K562 (cell line): ENCODE data around the gene PSMC2. TPM values are rescaled to one million over a fixed set of nuclear protein-coding genes. Genes with fewer than 3 reads are reported as not detected.

Source experiments
- BHLHE40 ChIP-seq: IDR thresholded peaks from 2 replicates; pipeline ENCODE4 v1.6.1; 2011; ENCODE audit warnings: low read length, improper control_type of control experiment
- CBX5 ChIP-seq: IDR thresholded peaks from 2 replicates; pipeline ENCODE4 v1.6.1; 2014; ENCODE audit warnings: low read depth, borderline replicate concordance
- KLF1 ChIP-seq: fragments of 450-650 bp; IDR thresholded peaks from 2 replicates; pipeline ENCODE4 v1.6.1; 2016; ENCODE audit warnings: missing genetic modification characterization, missing compliant biosample characterization
- NFIC ChIP-seq: fragments of 450-650 bp; IDR thresholded peaks from 2 replicates; pipeline ENCODE4 v1.6.1; 2017; ENCODE audit warnings: mild to moderate bottlenecking, inconsistent platforms
- POLR3G ChIP-seq: IDR thresholded peaks from 2 replicates; pipeline ENCODE4 v1.6.1; 2011; ENCODE audit not compliant: insufficient read length, insufficient replicate concordance; ENCODE audit errors: extremely low read depth
- SREBF1 ChIP-seq: fragments of 150-350 bp; IDR thresholded peaks from 2 replicates; pipeline ENCODE4 v1.6.1; 2014; ENCODE audit warnings: antibody characterized with exemption, low read depth, low read length, borderline replicate concordance
- TEAD1 ChIP-seq, 2 experiments: fragments of 450-650 bp in 1 of 2; sonication (generic) in 1 of 2; formaldehyde crosslinking; IDR thresholded peaks; 2 replicates each; pipeline versions ENCODE4 v1.4.0 to v1.8.0; 2020 to 2022; ENCODE audit warnings: mild to moderate bottlenecking in 2 of 2, missing genetic modification reagents in 1 of 2
- ZBTB1 ChIP-seq: sonication (generic); formaldehyde crosslinking; IDR thresholded peaks from 2 replicates; pipeline ENCODE4 v1.8.1; 2023; ENCODE audit warnings: missing genetic modification reagents, low read depth, mild to moderate bottlenecking, borderline replicate concordance
- ZNF583 ChIP-seq: fragments of 250-450 bp; sonication (Bioruptor Pico); IDR thresholded peaks from 2 replicates; pipeline ENCODE4 v1.4.0; 2020
- ZNF695 ChIP-seq: fragments of 450-650 bp; formaldehyde crosslinking; IDR thresholded peaks from 2 replicates; pipeline ENCODE4 v1.4.0; 2020; ENCODE audit warnings: mild to moderate bottlenecking, moderate library complexity
- polyA plus RNA-seq, 8 experiments: library from polyadenylated mRNA; depleted of rRNA in 4 of 8; stranded (reverse) in 5 of 8; unstranded in 3 of 8; fragments of >200 nt; fragmentation: Nextera tagmentation in 2 of 8; fragmentation: Illumina TruSeq in 1 of 8; extraction: Ambion mirVana in 2 of 8; extraction: Trizol in 1 of 8; gene quantifications; 2 replicates each; pipeline versions ENCODE4 v1.2.1 to v1.2.3, GENCODE V29; 2011 to 2014; ENCODE audit warnings: inconsistent platforms in 1 of 8, missing spikeins in 1 of 8
- total RNA-seq, 7 experiments: library from RNA; depleted of rRNA in 6 of 7; stranded (reverse); fragments of >200 nt in 6 of 7; fragmentation: Illumina TruSeq in 2 of 7; extraction: Trizol in 2 of 7; gene quantifications; 2 replicates each; pipeline versions ENCODE4 v1.2.1 to v1.2.3, GENCODE V29; 2011 to 2021; ENCODE audit warnings: low replicate concordance in 1 of 7
- TF ChIP-seq, protein P1 (sequence below): sonication (generic); formaldehyde crosslinking; IDR thresholded peaks from 2 replicates; pipeline ENCODE4 v1.8.0; 2023; ENCODE audit warnings: mild to moderate bottlenecking, missing genetic modification reagents
- TF ChIP-seq, protein P2 (sequence below): sonication (generic); formaldehyde crosslinking; IDR thresholded peaks from 2 replicates; pipeline ENCODE4 v1.8.0; 2023; ENCODE audit warnings: missing genetic modification reagents, mild to moderate bottlenecking, borderline replicate concordance
- TF ChIP-seq, protein P3 (sequence below): fragments of 450-650 bp; formaldehyde crosslinking; IDR thresholded peaks from 2 replicates; pipeline ENCODE4 v1.4.0; 2022; ENCODE audit warnings: missing genetic modification characterization
- TF ChIP-seq, protein P4 (sequence below): fragments of 250-450 bp; sonication (Bioruptor Pico); IDR thresholded peaks from 2 replicates; pipeline ENCODE4 v1.5.0; 2022; ENCODE audit warnings: mild to moderate bottlenecking

Gene PSMC2
- total and polyA plus RNA-seq, 9 of the 15 experiments (the other 6 are each of a cell fraction or from before 2014, with no cell fraction given): 316 to 1,105 (median 511) TPM

DNA sequence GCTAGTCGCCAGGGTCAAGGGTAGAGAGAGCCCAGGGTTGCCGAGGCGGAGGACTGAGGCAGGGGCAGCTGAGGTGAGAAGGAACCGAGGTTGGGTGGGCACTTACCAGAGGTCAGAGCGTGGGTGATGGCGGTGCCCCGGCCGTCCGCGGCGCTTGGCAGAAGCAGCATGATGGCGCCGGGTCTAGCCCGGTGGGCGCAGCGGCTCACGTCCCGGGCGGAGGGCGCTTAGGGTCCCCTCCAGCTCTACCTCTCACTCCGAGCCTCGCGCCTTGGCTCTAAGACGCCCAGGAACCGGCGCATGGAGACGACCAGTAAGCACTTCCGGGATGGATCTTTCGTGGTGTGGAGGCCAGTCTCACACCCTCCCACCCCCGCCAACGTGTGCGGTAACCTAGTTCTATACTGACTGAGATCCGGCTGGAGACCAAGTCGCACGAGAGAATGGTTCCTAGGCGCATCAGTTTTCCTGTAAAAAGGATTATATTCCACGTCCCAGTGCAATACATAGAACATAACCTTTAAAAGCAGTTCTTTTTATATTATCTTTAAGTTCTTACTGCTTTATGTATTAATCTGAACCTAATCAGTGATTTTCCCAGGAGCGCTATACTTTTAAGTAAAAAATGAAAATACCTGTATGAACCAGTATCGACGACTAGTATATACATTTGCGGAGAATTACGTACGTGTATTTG is 2.8 kb upstream of the PSMC2 start, which contains the start of gene DNAJC2 (continued):
- TF ChIP-seq KLF1 (tag): peak; percentile 25
- TF ChIP-seq NFIC: peak; percentile 63
- TF ChIP-seq ZNF695 (CRISPR knock-in tag): 0 out of 2 replicates have a peak, but pooled peaks have one; percentile 20
- TF ChIP-seq, protein P1, sequence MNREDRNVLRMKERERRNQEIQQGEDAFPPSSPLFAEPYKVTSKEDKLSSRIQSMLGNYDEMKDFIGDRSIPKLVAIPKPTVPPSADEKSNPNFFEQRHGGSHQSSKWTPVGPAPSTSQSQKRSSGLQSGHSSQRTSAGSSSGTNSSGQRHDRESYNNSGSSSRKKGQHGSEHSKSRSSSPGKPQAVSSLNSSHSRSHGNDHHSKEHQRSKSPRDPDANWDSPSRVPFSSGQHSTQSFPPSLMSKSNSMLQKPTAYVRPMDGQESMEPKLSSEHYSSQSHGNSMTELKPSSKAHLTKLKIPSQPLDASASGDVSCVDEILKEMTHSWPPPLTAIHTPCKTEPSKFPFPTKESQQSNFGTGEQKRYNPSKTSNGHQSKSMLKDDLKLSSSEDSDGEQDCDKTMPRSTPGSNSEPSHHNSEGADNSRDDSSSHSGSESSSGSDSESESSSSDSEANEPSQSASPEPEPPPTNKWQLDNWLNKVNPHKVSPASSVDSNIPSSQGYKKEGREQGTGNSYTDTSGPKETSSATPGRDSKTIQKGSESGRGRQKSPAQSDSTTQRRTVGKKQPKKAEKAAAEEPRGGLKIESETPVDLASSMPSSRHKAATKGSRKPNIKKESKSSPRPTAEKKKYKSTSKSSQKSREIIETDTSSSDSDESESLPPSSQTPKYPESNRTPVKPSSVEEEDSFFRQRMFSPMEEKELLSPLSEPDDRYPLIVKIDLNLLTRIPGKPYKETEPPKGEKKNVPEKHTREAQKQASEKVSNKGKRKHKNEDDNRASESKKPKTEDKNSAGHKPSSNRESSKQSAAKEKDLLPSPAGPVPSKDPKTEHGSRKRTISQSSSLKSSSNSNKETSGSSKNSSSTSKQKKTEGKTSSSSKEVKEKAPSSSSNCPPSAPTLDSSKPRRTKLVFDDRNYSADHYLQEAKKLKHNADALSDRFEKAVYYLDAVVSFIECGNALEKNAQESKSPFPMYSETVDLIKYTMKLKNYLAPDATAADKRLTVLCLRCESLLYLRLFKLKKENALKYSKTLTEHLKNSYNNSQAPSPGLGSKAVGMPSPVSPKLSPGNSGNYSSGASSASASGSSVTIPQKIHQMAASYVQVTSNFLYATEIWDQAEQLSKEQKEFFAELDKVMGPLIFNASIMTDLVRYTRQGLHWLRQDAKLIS (CRISPR knock-in tag): no peak
- peak; percentile 78 for TF ChIP-seq BHLHE40
- TF ChIP-seq, protein P2, sequence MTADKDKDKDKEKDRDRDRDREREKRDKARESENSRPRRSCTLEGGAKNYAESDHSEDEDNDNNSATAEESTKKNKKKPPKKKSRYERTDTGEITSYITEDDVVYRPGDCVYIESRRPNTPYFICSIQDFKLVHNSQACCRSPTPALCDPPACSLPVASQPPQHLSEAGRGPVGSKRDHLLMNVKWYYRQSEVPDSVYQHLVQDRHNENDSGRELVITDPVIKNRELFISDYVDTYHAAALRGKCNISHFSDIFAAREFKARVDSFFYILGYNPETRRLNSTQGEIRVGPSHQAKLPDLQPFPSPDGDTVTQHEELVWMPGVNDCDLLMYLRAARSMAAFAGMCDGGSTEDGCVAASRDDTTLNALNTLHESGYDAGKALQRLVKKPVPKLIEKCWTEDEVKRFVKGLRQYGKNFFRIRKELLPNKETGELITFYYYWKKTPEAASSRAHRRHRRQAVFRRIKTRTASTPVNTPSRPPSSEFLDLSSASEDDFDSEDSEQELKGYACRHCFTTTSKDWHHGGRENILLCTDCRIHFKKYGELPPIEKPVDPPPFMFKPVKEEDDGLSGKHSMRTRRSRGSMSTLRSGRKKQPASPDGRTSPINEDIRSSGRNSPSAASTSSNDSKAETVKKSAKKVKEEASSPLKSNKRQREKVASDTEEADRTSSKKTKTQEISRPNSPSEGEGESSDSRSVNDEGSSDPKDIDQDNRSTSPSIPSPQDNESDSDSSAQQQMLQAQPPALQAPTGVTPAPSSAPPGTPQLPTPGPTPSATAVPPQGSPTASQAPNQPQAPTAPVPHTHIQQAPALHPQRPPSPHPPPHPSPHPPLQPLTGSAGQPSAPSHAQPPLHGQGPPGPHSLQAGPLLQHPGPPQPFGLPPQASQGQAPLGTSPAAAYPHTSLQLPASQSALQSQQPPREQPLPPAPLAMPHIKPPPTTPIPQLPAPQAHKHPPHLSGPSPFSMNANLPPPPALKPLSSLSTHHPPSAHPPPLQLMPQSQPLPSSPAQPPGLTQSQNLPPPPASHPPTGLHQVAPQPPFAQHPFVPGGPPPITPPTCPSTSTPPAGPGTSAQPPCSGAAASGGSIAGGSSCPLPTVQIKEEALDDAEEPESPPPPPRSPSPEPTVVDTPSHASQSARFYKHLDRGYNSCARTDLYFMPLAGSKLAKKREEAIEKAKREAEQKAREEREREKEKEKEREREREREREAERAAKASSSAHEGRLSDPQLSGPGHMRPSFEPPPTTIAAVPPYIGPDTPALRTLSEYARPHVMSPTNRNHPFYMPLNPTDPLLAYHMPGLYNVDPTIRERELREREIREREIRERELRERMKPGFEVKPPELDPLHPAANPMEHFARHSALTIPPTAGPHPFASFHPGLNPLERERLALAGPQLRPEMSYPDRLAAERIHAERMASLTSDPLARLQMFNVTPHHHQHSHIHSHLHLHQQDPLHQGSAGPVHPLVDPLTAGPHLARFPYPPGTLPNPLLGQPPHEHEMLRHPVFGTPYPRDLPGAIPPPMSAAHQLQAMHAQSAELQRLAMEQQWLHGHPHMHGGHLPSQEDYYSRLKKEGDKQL (CRISPR knock-in tag): no peak
- no peak for TF ChIP-seq ZBTB1 (CRISPR knock-in tag)
- TF ChIP-seq POLR3G: no peak
- TF ChIP-seq SREBF1: 0 out of 2 replicates have a peak, but pooled peaks have one; percentile 32
- TF ChIP-seq, protein P3, sequence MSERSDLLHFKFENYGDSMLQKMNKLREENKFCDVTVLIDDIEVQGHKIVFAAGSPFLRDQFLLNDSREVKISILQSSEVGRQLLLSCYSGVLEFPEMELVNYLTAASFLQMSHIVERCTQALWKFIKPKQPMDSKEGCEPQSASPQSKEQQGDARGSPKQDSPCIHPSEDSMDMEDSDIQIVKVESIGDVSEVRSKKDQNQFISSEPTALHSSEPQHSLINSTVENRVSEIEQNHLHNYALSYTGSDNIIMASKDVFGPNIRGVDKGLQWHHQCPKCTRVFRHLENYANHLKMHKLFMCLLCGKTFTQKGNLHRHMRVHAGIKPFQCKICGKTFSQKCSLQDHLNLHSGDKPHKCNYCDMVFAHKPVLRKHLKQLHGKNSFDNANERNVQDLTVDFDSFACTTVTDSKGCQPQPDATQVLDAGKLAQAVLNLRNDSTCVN (CRISPR knock-in tag): no peak
- TF ChIP-seq, protein P4, sequence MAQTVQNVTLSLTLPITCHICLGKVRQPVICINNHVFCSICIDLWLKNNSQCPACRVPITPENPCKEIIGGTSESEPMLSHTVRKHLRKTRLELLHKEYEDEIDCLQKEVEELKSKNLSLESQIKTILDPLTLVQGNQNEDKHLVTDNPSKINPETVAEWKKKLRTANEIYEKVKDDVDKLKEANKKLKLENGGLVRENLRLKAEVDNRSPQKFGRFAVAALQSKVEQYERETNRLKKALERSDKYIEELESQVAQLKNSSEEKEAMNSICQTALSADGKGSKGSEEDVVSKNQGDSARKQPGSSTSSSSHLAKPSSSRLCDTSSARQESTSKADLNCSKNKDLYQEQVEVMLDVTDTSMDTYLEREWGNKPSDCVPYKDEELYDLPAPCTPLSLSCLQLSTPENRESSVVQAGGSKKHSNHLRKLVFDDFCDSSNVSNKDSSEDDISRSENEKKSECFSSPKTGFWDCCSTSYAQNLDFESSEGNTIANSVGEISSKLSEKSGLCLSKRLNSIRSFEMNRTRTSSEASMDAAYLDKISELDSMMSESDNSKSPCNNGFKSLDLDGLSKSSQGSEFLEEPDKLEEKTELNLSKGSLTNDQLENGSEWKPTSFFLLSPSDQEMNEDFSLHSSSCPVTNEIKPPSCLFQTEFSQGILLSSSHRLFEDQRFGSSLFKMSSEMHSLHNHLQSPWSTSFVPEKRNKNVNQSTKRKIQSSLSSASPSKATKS (CRISPR knock-in tag): no peak
- 0 out of 2 replicates have a peak, but pooled peaks have one; percentile 76 for TF ChIP-seq ZNF583 (CRISPR knock-in tag)
- TF ChIP-seq TEAD1 (CRISPR knock-in tag; IDR thresholded peaks at IDR 0.05): peak in 1 of 2 experiments; percentile 84; a peak in 3 of 4 replicates
- no peak for TF ChIP-seq CBX5
